Neuron (in vitro differentiated cells): ENCODE results near the gene SEL1L3.

Experiments used
- H2AFZ ChIP-seq: one replicate; pipeline ENCODE4 v1.6.1; 2013; ENCODE audit warnings: low read depth, mild to moderate bottlenecking, inconsistent platforms, low read length, moderate library complexity
- H3K27me3 ChIP-seq: one replicate; pipeline ENCODE4 v1.6.1; 2013; ENCODE audit warnings: low read length; ENCODE audit not compliant: insufficient read depth
- H3K36me3 ChIP-seq: one replicate; pipeline ENCODE4 v1.6.1; 2013; ENCODE audit warnings: low read length; ENCODE audit not compliant: insufficient read depth
- H3K4me1 ChIP-seq: one replicate; pipeline ENCODE4 v1.6.1; 2013; ENCODE audit warnings: low read length; ENCODE audit not compliant: insufficient read depth
- H3K4me3 ChIP-seq: 2 replicates; pipeline ENCODE4 v1.5.1; 2013; ENCODE audit warnings: mild to moderate bottlenecking, low read length, moderate library complexity
- H3K9me3 ChIP-seq: one replicate; pipeline ENCODE4 v1.6.1; 2013; ENCODE audit warnings: low read length

Gene SEL1L3

GRCh38 chr4:25814301-25815136 is 48.3 kb downstream of the SEL1L3 start:
- H3K27me3 ChIP-seq = no peaks in the 10 kb centered on the region
- no peak overlapping the region for H3K4me3 ChIP-seq
- H3K36me3 ChIP-seq = no peaks in the 10 kb centered on the region
- no peaks in the 10 kb centered on the region for H3K9me3 ChIP-seq
- peak overlapping the region; percentile 9 for H2AFZ ChIP-seq
- peaks cover 18% of the 10 kb centered on the region for H3K4me1 ChIP-seq

DNA sequence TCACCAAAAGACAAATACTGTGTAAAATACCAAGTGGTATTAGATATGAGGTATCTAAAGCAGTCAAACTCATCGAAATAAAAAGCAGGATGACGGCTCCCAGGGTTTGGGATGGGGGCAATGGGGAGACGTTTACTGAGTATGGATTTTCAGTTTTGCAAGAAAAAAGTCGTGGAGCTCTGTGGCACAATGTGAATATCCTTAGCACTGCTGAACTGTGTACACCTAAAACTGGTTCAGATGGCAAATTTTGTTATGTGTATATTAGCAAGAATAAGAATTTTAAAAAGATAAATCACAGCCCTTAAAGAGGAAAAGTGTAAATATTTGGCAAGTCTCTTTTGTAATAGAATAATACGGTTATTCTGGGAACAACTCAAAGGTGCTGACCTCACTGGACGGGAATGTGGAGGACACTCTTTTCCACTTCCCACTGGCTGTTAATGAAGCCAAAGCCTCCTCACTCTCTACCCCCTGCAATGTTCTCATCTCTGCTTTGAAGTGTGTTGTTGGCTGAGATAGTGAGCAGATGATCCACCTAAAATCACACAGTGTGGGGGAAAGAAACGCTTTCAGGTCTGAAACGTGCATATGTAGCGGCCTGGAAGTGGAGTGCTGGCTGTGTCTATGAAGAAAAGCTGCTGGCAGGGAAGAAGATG is 49.2 kb downstream of the SEL1L3 start:
- Histone ChIP-seq H3K4me3 (no peak overlapping the region), H3K36me3 (no peaks in the 10 kb centered on the region), H3K27me3 (no peaks in the 10 kb centered on the region), H3K4me1 (peaks cover 18% of the 10 kb centered on the region), H2AFZ (peak overlapping the region; percentile 9), H3K9me3 (no peaks in the 10 kb centered on the region)

GRCh38 chr4:25811841-25812240 is 50.9 kb downstream of the SEL1L3 start:
- H2AFZ ChIP-seq = no peak overlapping the region
- no peaks in the 10 kb centered on the region for H3K36me3 ChIP-seq
- no peaks in the 10 kb centered on the region for H3K27me3 ChIP-seq
- H3K9me3 ChIP-seq = no peaks in the 10 kb centered on the region
- no peak overlapping the region for H3K4me3 ChIP-seq
- H3K4me1 ChIP-seq = peaks cover 18% of the 10 kb centered on the region

DNA sequence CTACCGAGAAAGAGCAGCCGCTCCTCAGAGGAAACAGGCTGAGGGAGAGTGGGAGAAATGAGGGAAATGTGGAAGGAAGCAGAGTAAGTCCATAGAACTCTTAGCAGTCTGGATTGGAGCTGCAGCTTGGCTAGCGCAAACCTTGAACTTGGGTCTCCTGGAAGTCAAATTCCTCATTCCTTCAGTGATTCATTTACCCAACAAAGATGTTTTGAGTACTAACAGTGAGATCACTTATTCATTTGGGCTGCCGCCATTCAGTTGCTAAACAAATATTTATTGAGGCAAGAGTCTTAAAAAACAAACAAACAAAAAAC is 51.5 kb downstream of the SEL1L3 start:
- Histone ChIP-seq H2AFZ (no peak overlapping the region), H3K4me1 (peaks cover 18% of the 10 kb centered on the region), H3K36me3 (no peaks in the 10 kb centered on the region), H3K27me3 (no peaks in the 10 kb centered on the region), H3K9me3 (no peaks in the 10 kb centered on the region), H3K4me3 (no peak overlapping the region)

DNA sequence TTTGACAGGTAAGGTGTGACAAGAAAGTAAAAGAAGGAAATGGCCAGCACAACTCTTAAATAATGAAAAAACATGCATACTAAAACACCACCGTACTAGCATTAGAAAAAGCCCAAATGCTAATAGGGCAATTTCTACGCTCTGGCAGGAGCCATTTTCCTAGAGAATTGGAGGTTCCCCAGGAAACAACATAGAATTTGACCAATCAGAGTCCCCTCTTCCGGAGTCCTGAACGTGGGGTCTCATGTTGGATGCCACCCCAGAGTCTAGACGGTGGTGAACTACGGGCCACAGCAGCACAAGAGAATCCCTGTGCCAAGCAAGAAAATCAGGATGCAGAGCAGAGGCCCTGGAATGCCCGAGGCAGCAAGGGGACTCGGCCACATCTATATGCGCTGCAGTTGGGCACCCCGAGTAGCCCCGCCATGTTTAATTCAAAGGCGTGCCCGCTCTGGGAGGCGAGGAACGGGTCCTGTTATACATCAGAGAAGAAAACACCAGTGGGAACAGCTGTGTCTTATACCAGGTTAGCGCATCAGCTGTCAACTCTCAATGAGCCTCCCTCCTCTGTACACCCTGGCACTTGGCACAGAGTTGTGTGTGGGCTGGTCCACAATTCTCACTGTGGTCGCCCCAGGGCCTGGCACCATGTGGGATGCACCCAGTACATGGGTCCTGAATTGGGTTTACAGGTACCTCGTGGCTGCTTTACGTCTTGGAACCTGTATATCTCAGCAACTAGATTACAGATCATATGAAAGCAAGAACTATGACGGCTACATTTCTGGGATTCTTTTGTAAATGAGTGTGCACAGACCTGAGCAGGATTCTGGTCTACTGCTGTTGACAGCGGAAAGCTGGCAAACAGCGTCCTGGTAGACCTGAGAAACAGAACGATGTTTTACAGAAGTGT is 52.1 kb downstream of the SEL1L3 start:
- Histone ChIP-seq H3K4me3 (no peak overlapping the region), H3K36me3 (no peaks in the 10 kb centered on the region), H3K4me1 (peaks cover 18% of the 10 kb centered on the region), H3K9me3 (no peaks in the 10 kb centered on the region), H2AFZ (no peak overlapping the region), H3K27me3 (no peaks in the 10 kb centered on the region)

GRCh38 chr4:25809996-25810395 is 52.8 kb downstream of the SEL1L3 start:
- Histone ChIP-seq H3K36me3 (no peaks in the 10 kb centered on the region), H3K4me3 (no peak overlapping the region), H3K4me1 (peaks cover 18% of the 10 kb centered on the region), H3K9me3 (no peaks in the 10 kb centered on the region), H3K27me3 (no peaks in the 10 kb centered on the region), H2AFZ (no peak overlapping the region)

DNA sequence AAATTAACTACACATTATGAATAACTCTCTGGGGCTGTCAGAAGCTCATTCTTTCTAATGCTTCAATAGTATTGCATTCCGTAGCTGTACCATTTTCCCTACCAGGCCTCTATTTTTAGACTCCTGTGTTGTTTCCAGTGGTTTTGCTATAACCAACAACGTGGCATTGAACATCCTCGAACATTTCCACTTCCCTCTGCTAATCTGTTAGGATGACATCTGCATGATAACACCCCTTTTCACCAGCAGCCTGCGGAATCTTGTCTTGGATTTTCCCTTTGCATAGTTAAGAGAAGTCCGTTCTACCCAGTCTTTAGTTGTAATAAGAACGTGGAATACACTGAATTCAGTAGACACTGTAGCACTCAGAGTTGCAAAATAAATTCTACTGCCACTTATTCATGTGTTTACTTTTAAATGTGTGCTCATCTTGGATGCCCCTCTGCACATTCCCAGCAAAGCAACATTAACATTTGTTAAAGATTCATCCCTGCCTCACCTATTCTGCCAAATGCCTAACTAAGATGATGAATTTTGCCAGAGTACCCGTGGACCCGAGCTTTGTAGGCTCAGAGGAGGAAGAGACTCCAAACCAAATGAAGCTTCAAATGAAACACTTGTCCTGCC is 55.6 kb downstream of the SEL1L3 start:
- Histone ChIP-seq H2AFZ (no peak overlapping the region), H3K9me3 (no peaks in the 10 kb centered on the region), H3K4me1 (no peaks in the 10 kb centered on the region), H3K27me3 (no peaks in the 10 kb centered on the region), H3K4me3 (no peak overlapping the region), H3K36me3 (no peaks in the 10 kb centered on the region)

- H3K4me1 ChIP-seq = no peaks in the 10 kb centered on the region
- no peak overlapping the region for H2AFZ ChIP-seq
Measured at GRCh38 chr4:25805255-25805860, 57.4 kb downstream of the SEL1L3 start.

GRCh38 chr4:25803720-25804225 is 59.0 kb downstream of the SEL1L3 start:
- no peaks in the 10 kb centered on the region for H3K4me1 ChIP-seq
- H3K9me3 ChIP-seq = no peaks in the 10 kb centered on the region
- no peaks in the 10 kb centered on the region for H3K36me3 ChIP-seq
- no peak overlapping the region for H3K4me3 ChIP-seq
- no peak overlapping the region for H2AFZ ChIP-seq
- no peaks in the 10 kb centered on the region for H3K27me3 ChIP-seq

More at GRCh38 chr4:25805255-25805860, 57.4 kb downstream of the SEL1L3 start:
- Histone ChIP-seq H3K27me3 (no peaks in the 10 kb centered on the region), H3K36me3 (no peaks in the 10 kb centered on the region), H3K9me3 (no peaks in the 10 kb centered on the region), H3K4me3 (no peak overlapping the region)

GRCh38 chr4:25801594-25801993 is 61.2 kb downstream of the SEL1L3 start:
- Histone ChIP-seq H3K9me3 (no peaks in the 10 kb centered on the region), H3K27me3 (no peaks in the 10 kb centered on the region), H3K36me3 (no peaks in the 10 kb centered on the region), H2AFZ (no peak overlapping the region), H3K4me3 (no peak overlapping the region), H3K4me1 (peaks cover 2% of the 10 kb centered on the region)

- Histone ChIP-seq H3K4me1 (peaks cover 12% of the 10 kb centered on the region), H3K9me3 (no peaks in the 10 kb centered on the region), H3K27me3 (no peaks in the 10 kb centered on the region), H2AFZ (no peak overlapping the region), H3K36me3 (no peaks in the 10 kb centered on the region), H3K4me3 (no peak overlapping the region)
Measured at GRCh38 chr4:25800245-25800644, 62.5 kb downstream of the SEL1L3 start.

- Histone ChIP-seq H3K4me1 (peaks cover 12% of the 10 kb centered on the region), H3K9me3 (no peaks in the 10 kb centered on the region), H3K4me3 (no peak overlapping the region), H2AFZ (no peak overlapping the region), H3K27me3 (no peaks in the 10 kb centered on the region), H3K36me3 (no peaks in the 10 kb centered on the region)
Measured at GRCh38 chr4:25799522-25799921, 63.3 kb downstream of the SEL1L3 start.
